Fibroblast of villous mesenchyme (primary cell): ENCODE measurements around the gene MARCHF7. TPM values are rescaled to one million over a fixed set of nuclear protein-coding genes. Genes with fewer than 3 reads are reported as not detected.
"Not testable (repeated sequence)": the region's sequence is repeated elsewhere in the genome, so short reads cannot be mapped to it uniquely, and the experiment has no call there.

Experiments
- DNase-seq: peaks from one replicate; pipeline ENCODE4 v3.0.0-alpha.2; 2010; ENCODE audit warnings: low read depth
- H3K4me3 ChIP-seq: 2 replicates; pipeline ENCODE4 v1.5.1; 2011; ENCODE audit warnings: low read depth, mild to moderate bottlenecking, low read length
- total RNA-seq: library from RNA; depleted of rRNA; stranded (reverse); fragments of >200 nt; gene quantifications from 2 replicates; pipeline ENCODE4 v1.2.3, GENCODE V29; 2012
- TF ChIP-seq, protein P1 (sequence below): IDR thresholded peaks from 2 replicates; pipeline ENCODE4 v1.5.1; 2012; ENCODE audit warnings: low read depth, mild to moderate bottlenecking, low read length; ENCODE audit not compliant: insufficient read depth

MARCHF7 gene
- total RNA-seq, 1 donor, result 158 TPM

DNA sequence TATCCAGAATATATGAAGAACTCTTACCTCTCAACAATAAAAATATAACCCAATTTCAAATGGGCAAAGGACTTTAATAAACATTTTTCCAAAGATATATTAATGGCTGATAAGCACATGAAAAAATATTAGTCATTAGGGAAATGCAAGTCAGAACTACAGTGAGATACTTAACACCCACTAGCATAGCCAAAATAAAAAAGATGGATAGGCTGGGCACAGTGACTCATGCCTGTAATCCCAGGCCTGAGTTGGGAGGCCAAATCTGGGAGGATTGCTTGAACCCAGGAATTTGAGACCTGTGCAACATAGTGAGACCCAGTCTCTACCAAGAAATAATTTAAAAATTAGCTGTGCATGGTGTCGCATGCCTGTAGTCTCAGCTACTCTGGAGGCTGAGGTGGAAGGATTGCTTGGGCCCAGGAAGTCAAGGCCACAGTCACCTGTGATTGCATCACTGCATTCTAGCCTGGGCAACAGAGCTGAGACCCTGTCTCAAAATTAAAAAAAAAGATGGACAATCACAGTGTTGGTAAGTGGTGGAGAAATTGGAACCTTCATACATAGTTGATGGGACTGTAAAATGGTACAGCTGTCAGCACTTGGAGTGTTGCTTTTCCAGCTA lies 25.1 kb downstream of the MARCHF7 start:
- no peak overlapping the region for H3K4me3 ChIP-seq
- TF ChIP-seq, protein P1, sequence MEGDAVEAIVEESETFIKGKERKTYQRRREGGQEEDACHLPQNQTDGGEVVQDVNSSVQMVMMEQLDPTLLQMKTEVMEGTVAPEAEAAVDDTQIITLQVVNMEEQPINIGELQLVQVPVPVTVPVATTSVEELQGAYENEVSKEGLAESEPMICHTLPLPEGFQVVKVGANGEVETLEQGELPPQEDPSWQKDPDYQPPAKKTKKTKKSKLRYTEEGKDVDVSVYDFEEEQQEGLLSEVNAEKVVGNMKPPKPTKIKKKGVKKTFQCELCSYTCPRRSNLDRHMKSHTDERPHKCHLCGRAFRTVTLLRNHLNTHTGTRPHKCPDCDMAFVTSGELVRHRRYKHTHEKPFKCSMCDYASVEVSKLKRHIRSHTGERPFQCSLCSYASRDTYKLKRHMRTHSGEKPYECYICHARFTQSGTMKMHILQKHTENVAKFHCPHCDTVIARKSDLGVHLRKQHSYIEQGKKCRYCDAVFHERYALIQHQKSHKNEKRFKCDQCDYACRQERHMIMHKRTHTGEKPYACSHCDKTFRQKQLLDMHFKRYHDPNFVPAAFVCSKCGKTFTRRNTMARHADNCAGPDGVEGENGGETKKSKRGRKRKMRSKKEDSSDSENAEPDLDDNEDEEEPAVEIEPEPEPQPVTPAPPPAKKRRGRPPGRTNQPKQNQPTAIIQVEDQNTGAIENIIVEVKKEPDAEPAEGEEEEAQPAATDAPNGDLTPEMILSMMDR, result no peak
- DNase-seq, result peak; percentile 10

DNA sequence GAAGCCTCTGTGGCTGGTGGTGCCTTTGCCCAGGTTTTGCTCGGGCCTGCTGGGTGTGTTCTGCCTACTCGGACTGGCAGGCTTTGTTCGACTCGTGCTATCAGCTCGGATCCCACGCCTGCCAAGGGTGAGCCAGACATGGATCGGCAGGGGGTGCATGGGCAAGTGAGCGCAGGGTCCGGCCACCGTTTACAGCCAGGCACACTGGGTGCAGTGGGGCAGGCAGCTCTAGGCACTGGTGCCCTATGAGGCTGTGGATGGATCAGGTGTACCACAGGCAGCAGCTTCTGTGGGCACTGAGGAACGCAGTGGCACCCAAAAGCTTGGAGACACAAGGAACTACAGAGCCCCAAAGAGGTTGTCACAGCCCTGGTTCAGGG lies 25.6 kb downstream of the MARCHF7 start:
- DNase-seq, result no peak
- TF ChIP-seq, protein P1, result no peak
- H3K4me3 ChIP-seq, result no peak overlapping the region

- TF ChIP-seq, protein P1, result no peak
- DNase-seq, result no peak
Measured at GRCh38 chr2:159738509-159739390, 26.4 kb downstream of the MARCHF7 start.

GRCh38 chr2:159742846-159743245 lies 30.5 kb downstream of the MARCHF7 start:
- H3K4me3 ChIP-seq, result no peak overlapping the region
- DNase-seq, result no peak
- TF ChIP-seq, protein P1, result no peak

More at GRCh38 chr2:159738509-159739390, 26.4 kb downstream of the MARCHF7 start:
- H3K4me3 ChIP-seq, result no peak overlapping the region

- DNase-seq, result peak; percentile 36
- H3K4me3 ChIP-seq, result no peak overlapping the region
- TF ChIP-seq, protein P1, result no peak
Measured at GRCh38 chr2:159744363-159744762, 32.1 kb downstream of the MARCHF7 start.

DNA sequence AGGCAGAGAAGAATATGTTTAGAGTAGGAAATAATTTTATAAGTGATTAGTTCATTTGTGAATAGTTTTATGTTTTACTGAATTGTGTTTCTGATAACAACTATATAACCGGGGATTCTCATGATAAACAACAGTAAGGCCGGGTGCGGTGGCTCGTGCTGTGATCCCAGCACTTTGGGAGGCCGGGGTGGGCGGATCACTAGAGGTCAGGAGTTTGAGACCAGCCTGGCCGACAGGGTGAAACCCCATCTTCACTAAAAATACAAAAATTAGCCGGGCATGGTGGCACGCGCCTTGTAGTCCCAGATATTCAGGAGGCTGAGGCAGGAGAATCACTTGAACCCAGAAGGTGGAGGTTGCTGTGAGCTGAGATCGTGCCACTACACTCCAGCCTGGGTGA lies 32.9 kb downstream of the MARCHF7 start:
- not testable (repeated sequence) for DNase-seq, H3K4me3 ChIP-seq

DNA sequence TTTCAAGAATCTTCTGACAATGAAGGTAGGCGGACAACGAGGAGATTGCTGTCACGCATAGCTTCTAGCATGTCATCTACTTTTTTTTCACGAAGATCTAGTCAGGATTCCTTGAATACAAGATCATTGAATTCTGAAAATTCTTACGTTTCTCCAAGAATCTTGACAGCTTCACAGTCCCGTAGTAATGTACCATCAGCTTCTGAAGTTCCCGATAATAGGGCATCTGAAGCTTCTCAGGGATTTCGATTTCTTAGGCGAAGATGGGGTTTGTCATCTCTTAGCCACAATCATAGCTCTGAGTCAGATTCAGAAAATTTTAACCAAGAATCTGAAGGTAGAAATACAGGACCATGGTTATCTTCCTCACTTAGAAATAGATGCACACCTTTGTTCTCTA lies 35.8 kb downstream of the MARCHF7 start:
- no peak for DNase-seq
- TF ChIP-seq, protein P1, result no peak

More for the DNA sequence above, 35.8 kb downstream of the MARCHF7 start:
- no peak overlapping the region for H3K4me3 ChIP-seq
